Measurements from ENCODE around the gene FPR3.

DNA sequence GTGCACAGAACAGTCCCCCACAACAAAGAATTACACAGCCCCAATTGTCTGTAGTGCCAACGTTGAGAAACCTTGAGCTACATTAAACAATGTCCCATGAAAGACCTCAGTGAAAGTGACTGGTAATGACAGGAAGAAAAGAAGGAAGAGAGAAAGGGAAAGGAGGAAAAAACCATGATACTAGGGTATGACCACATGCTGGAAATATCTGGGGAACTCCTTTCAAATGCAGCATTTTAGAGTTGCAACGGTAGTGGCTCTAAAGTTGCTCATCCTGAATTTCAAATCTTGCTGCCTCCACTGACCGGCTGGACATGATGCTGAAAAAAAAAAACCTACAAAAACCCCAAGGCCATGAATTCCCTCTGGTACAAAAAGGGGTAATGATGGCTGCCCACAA lies 26.5 kb downstream of the FPR3 start:
- TF ChIP-seq, protein P1, sequence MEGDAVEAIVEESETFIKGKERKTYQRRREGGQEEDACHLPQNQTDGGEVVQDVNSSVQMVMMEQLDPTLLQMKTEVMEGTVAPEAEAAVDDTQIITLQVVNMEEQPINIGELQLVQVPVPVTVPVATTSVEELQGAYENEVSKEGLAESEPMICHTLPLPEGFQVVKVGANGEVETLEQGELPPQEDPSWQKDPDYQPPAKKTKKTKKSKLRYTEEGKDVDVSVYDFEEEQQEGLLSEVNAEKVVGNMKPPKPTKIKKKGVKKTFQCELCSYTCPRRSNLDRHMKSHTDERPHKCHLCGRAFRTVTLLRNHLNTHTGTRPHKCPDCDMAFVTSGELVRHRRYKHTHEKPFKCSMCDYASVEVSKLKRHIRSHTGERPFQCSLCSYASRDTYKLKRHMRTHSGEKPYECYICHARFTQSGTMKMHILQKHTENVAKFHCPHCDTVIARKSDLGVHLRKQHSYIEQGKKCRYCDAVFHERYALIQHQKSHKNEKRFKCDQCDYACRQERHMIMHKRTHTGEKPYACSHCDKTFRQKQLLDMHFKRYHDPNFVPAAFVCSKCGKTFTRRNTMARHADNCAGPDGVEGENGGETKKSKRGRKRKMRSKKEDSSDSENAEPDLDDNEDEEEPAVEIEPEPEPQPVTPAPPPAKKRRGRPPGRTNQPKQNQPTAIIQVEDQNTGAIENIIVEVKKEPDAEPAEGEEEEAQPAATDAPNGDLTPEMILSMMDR (IDR thresholded peaks at IDR 0.05; ENCODE audit: low read depth, low read length), result no peak
- TF ChIP-seq EZH2phosphoT487 (IDR thresholded peaks at IDR 0.05; ENCODE audit: low read depth), result no peak

Measured in OCI-LY3 (cell line).